Endodermal cell (in vitro differentiated cells): Measurements from ENCODE around the gene MLXIP. TPM values are rescaled to one million over a fixed set of nuclear protein-coding genes. Genes with fewer than 3 reads are reported as not detected.

Experiments
- DNase-seq: peaks from one replicate; pipeline ENCODE4 v3.0.0-alpha.2; 2017
- H3K27ac ChIP-seq: 2 replicates; pipeline ENCODE4 v1.5.1; 2013; ENCODE audit warnings: mild to moderate bottlenecking, low read depth, low read length, moderate library complexity
- H3K27me3 ChIP-seq: 2 replicates; pipeline ENCODE4 v1.6.1; 2013; ENCODE audit warnings: mild to moderate bottlenecking, low read length, moderate library complexity; ENCODE audit not compliant: insufficient read depth, control insufficient read depth, poor library complexity, severe bottlenecking
- H3K36me3 ChIP-seq: 2 replicates; pipeline ENCODE4 v1.7.0; 2013; ENCODE audit warnings: mild to moderate bottlenecking, low read length, moderate library complexity; ENCODE audit not compliant: control insufficient read depth, insufficient read depth
- H3K4me1 ChIP-seq: one replicate; pipeline ENCODE4 v1.7.0; 2013; ENCODE audit warnings: low read length; ENCODE audit not compliant: control insufficient read depth, insufficient read depth
- H3K4me3 ChIP-seq: 2 replicates; pipeline ENCODE4 v1.5.1; 2013; ENCODE audit warnings: mild to moderate bottlenecking, low read length, moderate library complexity
- H3K9ac ChIP-seq: 2 replicates; pipeline ENCODE4 v1.6.1; 2013; ENCODE audit warnings: mild to moderate bottlenecking, low read length, moderate library complexity; ENCODE audit not compliant: poor library complexity, severe bottlenecking; ENCODE audit errors: extremely low read depth
- H3K9me3 ChIP-seq: 2 replicates; pipeline ENCODE4 v1.6.1; 2013; ENCODE audit warnings: mild to moderate bottlenecking, low read length, moderate library complexity; ENCODE audit not compliant: control insufficient read depth
- H3K27ac Mint-ChIP-seq: 2 replicates; pipeline ENCODE4 v1.8.0; 2020; ENCODE audit warnings: mixed read lengths
- H3K27me3 Mint-ChIP-seq: 2 replicates; pipeline ENCODE4 v1.8.0; 2021; ENCODE audit warnings: mild to moderate bottlenecking, mixed read lengths; ENCODE audit not compliant: insufficient read depth
- H3K36me3 Mint-ChIP-seq: 2 replicates; pipeline ENCODE4 v1.8.0; 2020; ENCODE audit warnings: low read depth, mixed read lengths
- H3K4me1 Mint-ChIP-seq: 2 replicates; pipeline ENCODE4 v1.8.0; 2020; ENCODE audit warnings: mixed read lengths
- H3K4me3 Mint-ChIP-seq: 2 replicates; pipeline ENCODE4 v1.8.0; 2020; ENCODE audit warnings: mild to moderate bottlenecking, moderate library complexity, mixed read lengths
- H3K9me3 Mint-ChIP-seq: 2 replicates; pipeline ENCODE4 v1.8.0; 2020; ENCODE audit warnings: mild to moderate bottlenecking, mixed read lengths
- CTCF ChIP-seq: fragments of 200-600 bp; sonication (generic); conservative IDR thresholded peaks from 2 replicates; pipeline ENCODE4 v1.5.0; 2021; ENCODE audit warnings: antibody characterized with exemption, mild to moderate bottlenecking
- WGBS, 2 experiments: methylation state at CpG; one replicate each; pipeline versions ENCODE4 v1.1.5 to v1.1.7; 2013; ENCODE audit warnings: missing lambda C conversion rate in 2 of 2, mixed read lengths in 1 of 2; ENCODE audit not compliant: insufficient coverage in 1 of 2, insufficient read length in 1 of 2; 5-methylcytosine and 5-hydroxymethylcytosine counted together
- total RNA-seq, 2 donors: library from RNA; stranded (reverse); fragmentation: NEBNext Ultra II Directional in 1 of 2; extraction: Animal tissue kit (Norgen Biotek cat#: 25700) in 1 of 2; gene quantifications; 2 replicates in 1 of 2; 3 replicates in 1 of 2; pipeline ENCODE4 v1.2.1, GENCODE V29; 2021

The MLXIP gene
- total RNA-seq, 2 donors from 2014 or later, result 27.4 to 32.2 TPM

- H3K36me3 Mint-ChIP-seq, result peaks cover 46% of the 10 kb centered on the region
- WGBS, 2 experiments, result 95 to 99% methylated on average over 11 to 19 of the region's 19 CpGs
- H3K27ac ChIP-seq, result no peak overlapping the region
- H3K27me3 ChIP-seq, result no peaks in the 10 kb centered on the region
- DNase-seq, result peak; percentile 28
- no peak overlapping the region for H3K9ac ChIP-seq
- H3K4me1 ChIP-seq, result no peaks in the 10 kb centered on the region
- no peak overlapping the region for H3K4me3 ChIP-seq
- H3K36me3 ChIP-seq, result peaks cover 30% of the 10 kb centered on the region
- H3K4me3 Mint-ChIP-seq, result no peak overlapping the region
- TF ChIP-seq CTCF, result no peak
- no peaks in the 10 kb centered on the region for H3K4me1 Mint-ChIP-seq
- peaks cover 24% of the 10 kb centered on the region for H3K9me3 Mint-ChIP-seq
- peaks cover 23% of the 10 kb centered on the region for H3K9me3 ChIP-seq
- H3K27ac Mint-ChIP-seq, result no peak overlapping the region
- no peaks in the 10 kb centered on the region for H3K27me3 Mint-ChIP-seq
These were observed 62.1 kb downstream of the MLXIP start for GRCh38 chr12:122140467-122141257.

GRCh38 chr12:122141911-122142725, 63.6 kb downstream of the MLXIP start:
- Mint-ChIP-seq H3K4me1 (no peaks in the 10 kb centered on the region), H3K27ac (no peak overlapping the region), H3K27me3 (no peaks in the 10 kb centered on the region), H3K36me3 (peaks cover 44% of the 10 kb centered on the region), H3K4me3 (no peak overlapping the region), H3K9me3 (peaks cover 24% of the 10 kb centered on the region)
- Histone ChIP-seq H3K4me3 (no peak overlapping the region), H3K9ac (no peak overlapping the region), H3K27ac (no peak overlapping the region), H3K4me1 (no peaks in the 10 kb centered on the region), H3K36me3 (peaks cover 30% of the 10 kb centered on the region), H3K27me3 (no peaks in the 10 kb centered on the region), H3K9me3 (peaks cover 23% of the 10 kb centered on the region)
- DNase-seq, result no peak
- WGBS, 2 experiments, result 91 to 94% methylated on average over 17 to 21 of the region's 21 CpGs
- no peak for TF ChIP-seq CTCF

GRCh38 chr12:122142857-122143256, 64.3 kb downstream of the MLXIP start:
- WGBS, 2 experiments, result 80 to 100% methylated on average over 1 to 6 of the region's 6 CpGs
- DNase-seq, result no peak

More at GRCh38 chr12:122142857-122143256, 64.3 kb downstream of the MLXIP start:
- Mint-ChIP-seq H3K4me3 (no peak overlapping the region), H3K9me3 (peaks cover 24% of the 10 kb centered on the region), H3K27ac (no peak overlapping the region), H3K4me1 (no peaks in the 10 kb centered on the region), H3K27me3 (no peaks in the 10 kb centered on the region), H3K36me3 (peaks cover 44% of the 10 kb centered on the region)
- no peak overlapping the region for H3K9ac ChIP-seq
- no peak overlapping the region for H3K27ac ChIP-seq
- H3K36me3 ChIP-seq, result peaks cover 30% of the 10 kb centered on the region
- TF ChIP-seq CTCF, result no peak
- no peaks in the 10 kb centered on the region for H3K4me1 ChIP-seq
- no peaks in the 10 kb centered on the region for H3K27me3 ChIP-seq
- peaks cover 23% of the 10 kb centered on the region for H3K9me3 ChIP-seq
- no peak overlapping the region for H3K4me3 ChIP-seq
